ENCODE measurements around the gene NOTCH2.

Gene NOTCH2

DNA sequence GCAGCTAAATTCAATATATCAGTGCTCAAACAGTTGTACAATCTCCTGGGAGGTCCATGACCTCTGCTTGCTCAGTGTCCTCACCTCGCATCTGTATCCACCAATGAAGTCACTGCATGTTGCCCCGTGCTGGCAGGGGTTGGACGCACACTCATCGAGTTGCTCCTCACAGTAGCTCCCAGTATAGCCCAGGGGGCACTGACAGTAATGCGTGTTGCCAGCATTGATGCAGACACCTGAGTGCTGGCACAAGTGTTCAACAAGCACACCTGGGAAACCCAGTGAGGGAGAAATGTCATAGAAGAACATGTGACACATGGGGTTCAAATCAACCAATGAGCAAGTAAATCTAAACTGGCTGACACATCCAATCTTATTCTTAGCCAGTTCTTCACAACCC lies 132.3 kb downstream of the NOTCH2 start:
- DNase-seq = no peak

GRCh38 chr1:119935915-119936314 lies 133.5 kb downstream of the NOTCH2 start:
- DNase-seq = no peak

GRCh38 chr1:119935373-119935772 lies 134.1 kb downstream of the NOTCH2 start:
- DNase-seq = no peak

DNA sequence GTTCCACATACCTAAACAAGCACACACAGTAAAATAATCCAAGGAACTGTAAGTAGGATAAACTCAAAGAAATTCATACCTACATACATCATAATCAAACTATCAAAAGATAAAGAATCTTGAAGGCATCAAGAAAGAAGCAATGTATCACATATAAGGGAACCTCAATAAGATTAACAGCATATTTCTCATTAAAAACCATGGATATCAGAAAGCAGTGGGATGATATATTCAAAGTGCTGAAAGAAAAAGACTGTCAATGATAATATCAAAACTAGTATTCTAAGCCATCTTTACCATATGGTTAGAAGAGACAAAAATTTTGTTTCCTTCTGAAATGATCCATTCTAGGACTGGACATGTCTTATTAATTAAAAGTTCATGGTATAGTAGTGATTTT lies 136.1 kb downstream of the NOTCH2 start:
- no peak for DNase-seq

DNA sequence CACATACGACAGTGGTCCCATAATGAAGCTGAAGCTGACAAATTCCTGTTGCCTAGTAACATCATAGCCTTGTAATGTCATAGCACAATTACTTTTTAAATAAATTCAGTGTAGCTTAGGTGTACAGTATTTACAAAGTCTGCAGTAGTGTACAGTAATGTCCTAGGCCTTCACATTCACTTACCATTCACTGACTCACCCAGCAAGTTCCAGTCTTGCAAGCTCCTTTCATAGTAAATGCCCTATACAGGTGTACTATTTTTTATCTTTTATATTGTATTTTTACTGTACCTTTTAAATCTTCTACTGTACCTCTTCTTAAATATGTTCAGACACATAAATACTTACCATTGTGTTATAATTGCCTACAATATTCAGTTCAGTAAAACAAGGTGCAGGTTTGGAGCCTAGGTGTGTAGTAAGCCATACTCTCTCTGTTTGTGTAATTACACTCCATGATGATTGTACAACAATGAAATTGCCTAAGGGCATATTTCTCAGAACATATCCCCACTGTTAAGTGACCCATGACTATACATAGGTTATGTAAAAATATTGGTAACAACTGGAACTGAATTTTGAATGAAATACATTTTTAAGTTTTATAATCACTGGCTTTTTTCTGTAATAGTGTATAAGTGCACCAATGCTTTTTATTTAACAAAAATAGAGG lies 139.7 kb downstream of the NOTCH2 start:
- no peak for DNase-seq

GRCh38 chr1:119926553-119926952 lies 142.9 kb downstream of the NOTCH2 start:
- no peak for DNase-seq

- DNase-seq = no peak
These were observed 144.2 kb downstream of the NOTCH2 start for GRCh38 chr1:119924948-119925898.

DNA sequence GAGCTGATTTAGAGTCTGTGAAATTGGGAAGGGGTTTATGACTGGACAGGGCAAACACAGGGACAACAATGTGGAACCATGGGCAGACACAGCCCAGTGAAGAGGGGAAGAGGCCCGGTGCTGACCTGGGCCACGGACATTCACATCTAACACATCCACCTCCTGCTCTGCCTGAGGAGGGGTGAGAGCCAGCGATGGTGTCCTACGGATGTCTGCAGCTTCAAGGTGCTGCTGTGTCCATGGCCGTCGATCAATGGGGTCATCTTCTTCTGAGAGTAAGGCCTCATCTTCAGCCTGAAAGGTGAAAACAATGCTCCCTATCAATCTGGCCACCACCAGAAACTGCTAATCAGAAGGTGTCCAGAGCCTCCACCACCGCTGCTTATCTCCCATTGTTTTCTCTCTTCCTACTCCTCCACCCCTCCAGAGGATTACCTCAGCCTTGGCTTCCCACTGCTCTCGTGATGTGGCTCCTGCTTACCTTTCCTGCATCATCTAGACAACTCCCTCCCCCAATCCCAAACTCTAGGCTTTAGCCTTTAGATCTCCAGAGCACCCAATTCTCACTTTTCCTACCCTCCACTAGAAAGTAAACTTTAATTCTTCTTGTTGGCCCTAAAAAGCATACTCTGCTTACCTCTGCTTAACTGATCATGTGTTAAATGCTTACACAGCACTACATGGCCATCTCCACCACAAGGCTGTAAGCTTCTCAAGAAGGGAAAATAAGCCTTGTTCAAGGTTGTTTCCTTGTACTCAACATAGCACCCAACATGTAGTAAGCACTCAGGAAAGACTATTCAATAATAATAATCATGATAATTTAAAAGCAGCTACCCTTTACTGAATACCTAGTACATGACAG lies 149.1 kb downstream of the NOTCH2 start:
- no peak for DNase-seq

- DNase-seq = no peak
These were observed 150.2 kb downstream of the NOTCH2 start for GRCh38 chr1:119919241-119919640.

DNA sequence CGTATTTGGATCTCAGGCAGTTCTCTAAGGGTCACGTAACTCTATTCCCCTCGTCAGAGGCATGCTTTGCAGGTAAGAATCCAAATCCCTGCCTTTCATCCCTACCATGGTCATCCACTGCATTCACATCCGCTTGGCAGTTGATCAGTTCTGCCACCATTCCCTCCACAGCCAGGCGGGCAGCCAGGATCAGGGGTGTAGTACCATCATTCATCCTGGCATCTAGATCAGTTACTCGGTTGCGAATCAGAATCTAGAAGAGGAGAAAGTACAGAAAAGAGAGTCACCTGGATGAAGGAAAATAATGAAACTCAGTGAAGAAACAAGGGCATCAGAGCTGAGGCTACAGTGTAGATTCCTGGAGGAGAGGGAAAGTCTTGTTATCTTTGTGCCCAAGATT lies 151.2 kb downstream of the NOTCH2 start:
- DNase-seq = no peak

DNA sequence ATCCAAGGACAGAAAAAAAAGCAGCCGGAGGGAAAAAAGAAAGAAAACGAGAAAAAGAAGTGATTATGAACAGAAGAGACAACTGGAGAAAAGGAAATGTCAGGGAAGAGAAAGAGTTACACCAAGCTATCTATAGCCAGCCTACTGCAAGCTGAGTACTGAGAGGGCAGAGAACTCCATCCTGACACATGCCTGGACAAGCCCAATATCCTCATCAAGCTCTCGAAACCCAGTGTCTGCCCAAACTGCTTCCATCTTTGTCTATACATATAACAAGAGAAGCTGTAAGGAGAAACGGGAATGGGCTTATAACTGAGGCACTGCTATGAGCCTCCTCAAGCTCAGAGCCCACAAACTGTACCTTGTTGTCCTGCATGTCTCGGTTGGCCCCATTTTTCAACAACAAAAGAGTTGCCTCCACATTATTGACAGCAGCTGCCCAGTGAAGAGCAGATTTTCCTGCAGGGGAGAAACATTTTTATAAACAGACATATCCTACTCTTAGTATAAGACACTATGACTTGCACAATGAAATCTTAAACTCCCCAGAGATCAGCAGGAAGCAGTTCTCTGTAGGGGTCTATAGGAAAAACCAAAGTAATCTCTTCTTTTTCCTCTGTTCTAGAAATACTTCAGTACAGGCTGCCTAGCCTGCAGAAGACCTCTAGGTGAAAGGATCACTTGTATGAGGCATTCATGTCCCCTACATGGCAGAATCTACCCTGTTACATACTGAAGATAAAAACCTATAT lies 152.0 kb downstream of the NOTCH2 start:
- DNase-seq = no peak

GRCh38 chr1:119915517-119915916 lies 153.9 kb downstream of the NOTCH2 start:
- DNase-seq = no peak

DNA sequence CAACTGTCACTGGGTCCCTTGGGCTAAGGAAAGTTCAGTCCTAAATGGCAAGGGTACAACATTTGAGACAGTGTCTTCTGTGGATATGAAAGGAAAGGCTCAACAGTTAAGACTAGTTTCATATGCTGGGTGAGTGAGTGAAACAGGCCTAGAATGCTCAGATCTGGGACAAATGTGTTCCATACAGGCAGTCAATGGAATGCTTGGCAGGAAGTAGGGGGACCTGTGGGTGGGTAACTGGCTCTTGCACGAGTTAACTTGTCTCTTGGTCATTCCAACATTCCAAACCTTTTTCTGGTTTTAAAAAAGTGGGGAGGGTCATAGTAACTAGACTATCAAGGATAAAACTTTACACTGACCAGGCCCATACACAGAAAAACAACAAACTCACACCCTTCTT lies 155.4 kb downstream of the NOTCH2 start:
- DNase-seq = no peak

- DNase-seq = no peak
These were observed 156.5 kb downstream of the NOTCH2 start for GRCh38 chr1:119912963-119913362.

DNA sequence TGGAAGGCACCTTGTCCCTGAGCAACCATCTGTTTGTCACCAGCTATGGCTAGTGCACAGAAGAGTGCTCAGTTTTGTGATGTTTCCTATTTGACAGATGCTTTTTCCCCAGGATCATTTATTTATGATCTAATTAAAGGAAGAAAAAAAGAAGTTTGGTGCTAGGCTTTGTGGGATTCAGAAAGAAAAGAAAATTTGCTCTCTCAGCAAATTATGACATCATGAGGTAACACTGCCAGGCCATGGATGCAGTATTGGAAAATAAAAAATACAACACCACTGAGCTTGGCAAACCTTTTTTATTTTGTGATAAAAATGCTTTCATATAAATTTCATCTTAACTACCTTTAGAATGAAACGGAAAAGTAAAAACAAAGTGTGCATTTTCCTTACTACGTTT lies 157.7 kb downstream of the NOTCH2 start:
- no peak for DNase-seq

- DNase-seq = no peak
These were observed 158.8 kb downstream of the NOTCH2 start for GRCh38 chr1:119910618-119911017.

DNA sequence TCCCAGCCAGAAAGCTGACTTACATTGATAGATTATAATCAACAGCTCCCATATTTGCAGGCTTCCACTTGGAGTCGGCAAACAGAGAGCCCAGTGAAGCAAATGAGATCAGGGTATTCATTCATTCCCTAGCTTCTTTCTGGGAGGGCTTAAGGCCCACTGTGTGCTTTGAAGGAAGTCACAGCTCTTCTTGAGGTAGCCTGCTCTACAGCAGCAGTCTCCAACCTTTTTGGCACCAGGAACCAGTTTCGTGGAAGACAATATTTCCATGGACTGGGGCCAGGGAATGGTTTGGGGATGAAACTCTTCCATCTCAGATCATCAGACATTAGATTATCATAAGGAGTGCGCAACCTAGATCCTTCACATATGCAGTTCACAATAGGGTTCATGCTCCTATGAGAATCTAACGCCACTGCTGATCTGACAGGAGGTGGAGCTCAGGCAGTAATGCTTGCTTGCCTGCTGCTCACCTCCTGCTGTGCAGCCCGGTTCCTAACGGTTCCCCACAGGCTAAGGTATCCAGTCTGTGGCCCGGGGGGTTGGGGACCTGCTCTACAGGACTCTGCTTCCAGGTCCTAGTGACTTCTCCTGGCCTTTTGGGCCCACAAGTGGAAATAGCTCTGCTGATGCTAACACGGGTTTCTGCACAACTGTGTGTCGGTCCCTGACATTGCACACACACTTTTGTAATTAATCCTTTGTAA lies 159.4 kb downstream of the NOTCH2 start:
- DNase-seq = no peak

DNA sequence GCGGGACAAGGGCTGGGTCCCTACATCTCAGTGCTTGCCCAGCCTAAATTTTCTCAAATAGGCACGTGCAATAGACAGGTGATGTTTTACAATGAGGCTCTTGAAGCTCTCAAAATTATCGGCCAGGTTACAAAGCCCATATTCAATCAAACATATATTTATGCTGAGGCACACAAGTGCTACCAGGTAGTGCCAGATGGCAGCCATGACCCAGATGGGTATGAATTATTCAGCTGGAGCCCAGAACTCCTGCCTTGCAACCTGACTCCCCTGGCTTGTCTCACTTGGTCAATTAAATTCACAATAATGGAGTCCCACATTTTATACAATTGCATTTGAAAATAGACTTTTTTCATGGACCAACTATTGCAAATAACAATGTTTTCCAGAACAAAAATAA lies 160.8 kb downstream of the NOTCH2 start:
- no peak for DNase-seq

GRCh38 chr1:119906927-119907652 lies 162.4 kb downstream of the NOTCH2 start:
- no peak for DNase-seq

GRCh38 chr1:119903443-119903835 lies 166.0 kb downstream of the NOTCH2 start:
- DNase-seq = no peak

DNA sequence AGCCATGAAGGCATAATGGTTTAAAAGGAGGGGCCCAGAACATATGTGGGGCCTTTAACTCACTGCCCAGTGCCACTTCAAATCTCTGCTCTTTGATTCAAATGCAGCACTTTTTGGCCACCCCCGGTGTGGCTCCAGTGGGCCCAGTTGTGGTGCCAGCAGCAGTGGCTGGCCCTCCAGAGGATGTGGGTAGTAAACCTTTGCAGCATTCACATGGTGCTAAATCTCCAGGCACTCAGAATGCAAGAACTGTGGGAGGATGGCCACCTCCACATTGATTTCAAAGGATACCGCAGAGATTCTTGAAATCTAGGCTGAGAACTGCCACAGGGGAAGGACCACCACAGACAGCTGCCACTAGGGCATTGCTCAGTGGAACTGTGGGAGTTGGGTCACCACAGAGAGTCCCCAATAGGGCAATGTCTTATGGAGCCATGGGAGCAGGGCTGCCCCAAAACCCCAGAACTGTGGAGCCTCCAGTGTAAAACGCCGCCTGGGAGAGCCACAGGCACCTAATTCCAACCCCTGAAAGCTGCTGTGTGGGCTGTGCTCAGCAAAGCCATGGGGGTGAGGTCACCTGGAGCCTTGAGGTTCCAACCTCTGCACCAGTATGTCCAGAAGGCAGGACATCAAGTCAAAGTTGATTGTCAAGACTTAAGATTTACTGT lies 166.6 kb downstream of the NOTCH2 start:
- no peak for DNase-seq

Measured in activated CD4-positive, alpha-beta T cell treated with anti-CD3 and anti-CD28 coated beads, Interleukin-2, amount 50 U/mL, for 1 hour (primary cell).